Fibroblast of villous mesenchyme (primary cell): ENCODE data around the gene PIP5K1C. TPM values are rescaled to one million over a fixed set of nuclear protein-coding genes. Genes with fewer than 3 reads are reported as not detected.
A peak's percentile ranks its signal among the peaks of the same experiment; 100 is the strongest.

Experiments used
- DNase-seq: peaks from one replicate; pipeline ENCODE4 v3.0.0-alpha.2; 2010; ENCODE audit warnings: low read depth
- H3K4me3 ChIP-seq: 2 replicates; pipeline ENCODE4 v1.5.1; 2011; ENCODE audit warnings: low read depth, mild to moderate bottlenecking, low read length
- CTCF ChIP-seq: IDR thresholded peaks from 2 replicates; pipeline ENCODE4 v1.5.1; 2012; ENCODE audit warnings: low read depth, mild to moderate bottlenecking, low read length; ENCODE audit not compliant: insufficient read depth
- total RNA-seq: library from RNA; depleted of rRNA; stranded (reverse); fragments of >200 nt; gene quantifications from 2 replicates; pipeline ENCODE4 v1.2.3, GENCODE V29; 2012

The PIP5K1C gene
- total RNA-seq, 1 donor, result 46.2 TPM

- DNase-seq, result no peak
- no peak for TF ChIP-seq CTCF
- no peak overlapping the region for H3K4me3 ChIP-seq
These were observed 89.2 kb downstream of the PIP5K1C start for GRCh38 chr19:3610745-3611717.

- TF ChIP-seq CTCF, result no peak
- no peak overlapping the region for H3K4me3 ChIP-seq
- no peak for DNase-seq
These were observed 90.2 kb downstream of the PIP5K1C start for GRCh38 chr19:3609779-3610719.

GRCh38 chr19:3608750-3609322, 91.4 kb downstream of the PIP5K1C start:
- no peak for TF ChIP-seq CTCF
- no peak for DNase-seq
- no peak overlapping the region for H3K4me3 ChIP-seq

GRCh38 chr19:3608079-3608641, 92.1 kb downstream of the PIP5K1C start:
- no peak for TF ChIP-seq CTCF
- peak overlapping the region; percentile 64 for H3K4me3 ChIP-seq
- no peak for DNase-seq

GRCh38 chr19:3607303-3608078, 92.8 kb downstream of the PIP5K1C start:
- H3K4me3 ChIP-seq, result peak overlapping the region; percentile 64
- DNase-seq, result no peak
- TF ChIP-seq CTCF, result no peak
